GM12892 (cell line): ENCODE results near the gene MKRN3.

Source experiments
- POLR2A ChIP-seq: IDR thresholded peaks from 2 replicates; pipeline ENCODE4 v1.6.1; 2011; ENCODE audit warnings: low read depth, low read length, control low read depth
- TAF1 ChIP-seq: IDR thresholded peaks from 2 replicates; pipeline ENCODE4 v1.6.1; 2011; ENCODE audit warnings: low read depth, mild to moderate bottlenecking, control low read depth, low read length, borderline replicate concordance

DNA sequence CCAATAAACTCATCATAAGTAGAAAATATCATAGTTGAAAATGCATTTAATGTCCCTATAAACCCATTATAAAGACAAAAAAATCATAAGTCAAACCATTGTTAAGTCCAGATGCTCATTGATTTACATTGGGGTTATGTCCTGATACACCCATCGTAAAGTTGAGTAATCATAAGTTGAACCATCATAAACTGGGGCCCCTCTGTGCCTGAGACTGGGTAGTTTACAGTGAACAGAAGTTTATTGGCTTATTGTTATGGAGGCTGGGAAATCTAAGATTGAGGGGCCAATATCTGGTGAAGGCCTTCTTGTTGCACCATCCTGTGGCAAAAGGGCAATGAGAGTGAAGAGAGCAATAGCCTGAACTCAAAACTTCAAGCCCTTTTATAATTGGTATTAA is 10.6 kb downstream of the MKRN3 start:
- TF ChIP-seq POLR2A = no peak
- no peak for TF ChIP-seq TAF1
